GM18505 (cell line): Measurements from ENCODE around the gene C13orf42.
"Not testable (repeated sequence)": the region's sequence is repeated elsewhere in the genome, so short reads cannot be mapped to it uniquely, and the experiment has no call there.

Source experiments
- ATAC-seq: cut with Tn5 transposase; IDR thresholded peaks from one replicate; pipeline ENCODE4 v1.9.1; 2021; ENCODE audit not compliant: unreplicated experiment
- POLR2A ChIP-seq: IDR thresholded peaks from 4 replicates; pipeline ENCODE4 v1.6.1; 2011; ENCODE audit warnings: borderline replicate concordance; ENCODE audit not compliant: insufficient read depth, insufficient read length; ENCODE audit errors: extremely low read depth

Gene C13orf42

GRCh38 chr13:51097353-51098043 is 13.6 kb downstream of the C13orf42 start:
- ATAC-seq = no peak
- TF ChIP-seq POLR2A = no peak

GRCh38 chr13:51096131-51096530 is 14.9 kb downstream of the C13orf42 start:
- no peak for TF ChIP-seq POLR2A
- no peak for ATAC-seq

DNA sequence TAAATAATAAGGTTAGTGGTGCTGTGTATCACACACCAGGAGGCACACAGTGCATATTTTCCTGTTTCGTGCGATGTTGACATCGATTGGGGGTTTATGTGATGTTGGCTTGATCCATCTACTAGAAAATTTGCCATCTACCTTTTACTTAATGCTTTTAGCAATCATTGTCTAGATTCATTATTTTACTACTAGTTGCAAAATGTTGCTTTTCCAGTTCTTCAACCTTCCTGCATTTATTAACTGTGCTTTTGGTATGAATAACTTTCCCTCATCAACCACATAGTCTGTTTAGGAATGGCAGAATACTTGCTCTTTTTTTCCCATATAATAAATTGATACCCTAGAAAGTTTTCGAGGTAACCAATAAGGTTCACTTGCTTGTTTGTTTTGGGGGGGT is 17.5 kb downstream of the C13orf42 start:
- no peak for TF ChIP-seq POLR2A
- no peak for ATAC-seq

DNA sequence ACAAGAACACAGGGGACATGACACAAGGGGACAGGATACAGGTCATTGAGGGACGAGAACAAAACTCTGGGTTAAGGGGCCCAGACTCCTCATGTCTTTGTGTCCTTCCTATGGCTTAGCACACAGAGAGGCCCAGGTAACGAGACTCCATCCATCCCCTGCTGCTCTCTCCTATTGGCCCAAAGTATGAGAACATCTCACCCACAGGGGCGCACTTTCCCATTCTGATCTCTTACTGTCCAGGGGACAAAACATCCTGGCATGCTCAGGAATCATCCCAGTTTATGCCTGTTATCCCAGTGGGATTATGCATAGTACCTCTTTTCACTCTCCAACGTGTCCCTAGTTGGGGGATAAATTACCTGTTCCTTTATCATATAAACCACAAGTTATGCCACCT is 19.2 kb downstream of the C13orf42 start:
- no peak for ATAC-seq

GRCh38 chr13:51083706-51084105 is 27.4 kb downstream of the C13orf42 start:
- no peak for TF ChIP-seq POLR2A
- ATAC-seq = no peak

More for the DNA sequence above, 19.2 kb downstream of the C13orf42 start:
- TF ChIP-seq POLR2A = no peak

DNA sequence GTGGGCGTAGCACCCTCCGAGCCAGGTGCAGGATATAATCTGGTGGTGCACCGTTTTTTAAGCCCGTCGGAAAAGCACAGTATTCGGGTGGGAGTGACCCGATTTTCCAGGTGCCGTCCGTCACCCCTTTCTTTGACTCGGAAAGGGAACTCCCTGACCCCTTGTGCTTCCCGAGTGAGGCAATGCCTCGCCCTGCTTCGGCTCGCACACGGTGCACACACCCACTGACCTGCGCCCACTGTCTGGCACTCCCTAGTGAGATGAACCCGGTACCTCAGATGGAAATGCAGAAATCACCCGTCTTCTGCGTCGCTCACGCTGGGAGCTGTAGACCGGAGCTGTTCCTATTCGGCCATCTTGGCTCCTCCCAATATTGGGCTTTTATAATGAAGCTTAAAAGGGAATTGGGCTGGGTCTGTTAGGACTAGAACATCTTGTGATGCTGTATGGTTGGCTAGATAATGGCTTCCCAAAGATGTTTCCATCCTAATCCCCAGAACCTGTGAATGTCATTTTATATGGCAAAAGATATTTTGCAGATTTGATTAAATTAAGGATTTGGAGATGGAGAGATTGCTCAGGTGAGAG is 30.5 kb downstream of the C13orf42 start:
- ATAC-seq = not testable (repeated sequence)

- ATAC-seq = no peak
- no peak for TF ChIP-seq POLR2A
These were observed 39.6 kb downstream of the C13orf42 start for GRCh38 chr13:51071493-51071892.

GRCh38 chr13:51070005-51070649 is 40.9 kb downstream of the C13orf42 start:
- TF ChIP-seq POLR2A = no peak
- peak; percentile 61 for ATAC-seq

- ATAC-seq = no peak
- no peak for TF ChIP-seq POLR2A
These were observed 42.6 kb downstream of the C13orf42 start for GRCh38 chr13:51068501-51068900.

GRCh38 chr13:51067706-51068105 is 43.4 kb downstream of the C13orf42 start:
- TF ChIP-seq POLR2A = no peak
- ATAC-seq = no peak

- no peak for TF ChIP-seq POLR2A
These were observed 43.8 kb downstream of the C13orf42 start for GRCh38 chr13:51067210-51067701.

GRCh38 chr13:51066091-51066831 is 44.8 kb downstream of the C13orf42 start:
- no peak for ATAC-seq
- no peak for TF ChIP-seq POLR2A

More at GRCh38 chr13:51067210-51067701, 43.8 kb downstream of the C13orf42 start:
- no peak for ATAC-seq

DNA sequence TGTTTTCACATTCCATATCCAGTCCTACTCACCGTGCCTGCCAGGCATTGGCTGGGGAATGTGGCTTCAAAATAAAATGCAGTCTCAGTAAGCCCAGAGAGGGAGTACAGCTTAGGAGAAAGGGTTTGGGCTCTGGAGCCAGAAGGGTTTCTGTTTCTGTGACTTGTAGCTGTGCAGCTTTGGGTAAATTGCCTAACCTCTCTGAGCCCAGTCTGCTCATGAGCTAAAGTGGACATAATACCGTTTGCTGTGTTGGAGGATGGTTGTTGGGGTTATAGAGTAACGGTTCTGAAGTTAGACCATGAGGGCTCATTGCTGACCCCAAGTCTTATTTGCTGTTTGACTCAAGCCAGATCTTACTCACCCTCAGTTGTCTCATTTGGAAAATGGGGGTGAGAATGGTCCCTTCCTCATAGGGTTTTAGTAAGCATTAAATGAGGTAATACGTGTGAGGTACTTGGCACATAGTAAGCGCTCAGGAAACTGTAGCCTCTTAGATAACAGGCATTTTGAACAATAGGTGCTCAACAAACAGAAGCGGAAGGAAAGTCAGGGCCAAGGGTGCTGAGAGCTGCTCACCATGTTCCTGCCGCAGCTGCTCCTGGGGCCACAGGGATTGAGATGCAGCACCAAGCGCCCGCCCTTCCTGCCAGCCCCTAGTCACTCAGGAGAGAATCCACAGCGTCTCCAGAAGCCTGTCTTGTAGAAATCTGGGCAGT is 45.5 kb downstream of the C13orf42 start:
- ATAC-seq = no peak

More for the DNA sequence above, 45.5 kb downstream of the C13orf42 start:
- no peak for TF ChIP-seq POLR2A
